HG02840 (cell line): Measurements from ENCODE around the gene OSBP2.

Experiments
- ATAC-seq: cut with Tn5 transposase; IDR thresholded peaks from one replicate; pipeline ENCODE4 v1.9.1; 2021; ENCODE audit warnings: mild to moderate bottlenecking, moderate library complexity, moderate number of reproducible peaks; ENCODE audit not compliant: unreplicated experiment, low FRiP score

OSBP2 gene

DNA sequence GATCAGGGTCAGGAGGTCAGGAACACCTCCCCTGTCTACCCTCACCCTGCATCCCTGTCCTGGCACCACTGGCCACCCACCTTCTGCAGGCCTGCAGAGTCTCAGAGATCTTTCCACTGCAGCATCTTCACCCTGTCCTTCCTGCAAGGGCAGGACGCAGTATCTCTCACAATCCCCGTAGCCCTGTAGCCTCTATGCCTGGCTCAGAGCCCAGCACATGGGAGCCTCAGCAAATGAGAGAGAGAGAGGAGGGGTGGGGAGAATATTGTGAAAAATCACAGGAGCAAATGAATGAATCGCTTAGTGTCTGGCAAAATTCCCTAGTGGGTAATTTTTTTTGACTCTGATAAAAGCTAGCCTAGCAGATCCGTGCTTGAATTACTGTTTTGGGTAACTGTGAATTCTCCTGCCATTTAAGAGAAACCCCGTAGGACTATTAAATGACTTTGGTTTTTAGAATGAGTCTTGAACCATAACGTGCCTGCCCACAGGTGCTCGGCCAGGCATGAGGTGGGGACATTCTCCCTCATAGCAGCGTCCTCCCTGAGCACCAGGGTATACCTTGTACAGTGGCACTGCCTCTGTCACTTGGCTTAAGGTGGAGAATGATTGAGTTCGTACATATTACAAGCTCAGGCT is 182.4 kb downstream of the OSBP2 start:
- ATAC-seq, result no peak

DNA sequence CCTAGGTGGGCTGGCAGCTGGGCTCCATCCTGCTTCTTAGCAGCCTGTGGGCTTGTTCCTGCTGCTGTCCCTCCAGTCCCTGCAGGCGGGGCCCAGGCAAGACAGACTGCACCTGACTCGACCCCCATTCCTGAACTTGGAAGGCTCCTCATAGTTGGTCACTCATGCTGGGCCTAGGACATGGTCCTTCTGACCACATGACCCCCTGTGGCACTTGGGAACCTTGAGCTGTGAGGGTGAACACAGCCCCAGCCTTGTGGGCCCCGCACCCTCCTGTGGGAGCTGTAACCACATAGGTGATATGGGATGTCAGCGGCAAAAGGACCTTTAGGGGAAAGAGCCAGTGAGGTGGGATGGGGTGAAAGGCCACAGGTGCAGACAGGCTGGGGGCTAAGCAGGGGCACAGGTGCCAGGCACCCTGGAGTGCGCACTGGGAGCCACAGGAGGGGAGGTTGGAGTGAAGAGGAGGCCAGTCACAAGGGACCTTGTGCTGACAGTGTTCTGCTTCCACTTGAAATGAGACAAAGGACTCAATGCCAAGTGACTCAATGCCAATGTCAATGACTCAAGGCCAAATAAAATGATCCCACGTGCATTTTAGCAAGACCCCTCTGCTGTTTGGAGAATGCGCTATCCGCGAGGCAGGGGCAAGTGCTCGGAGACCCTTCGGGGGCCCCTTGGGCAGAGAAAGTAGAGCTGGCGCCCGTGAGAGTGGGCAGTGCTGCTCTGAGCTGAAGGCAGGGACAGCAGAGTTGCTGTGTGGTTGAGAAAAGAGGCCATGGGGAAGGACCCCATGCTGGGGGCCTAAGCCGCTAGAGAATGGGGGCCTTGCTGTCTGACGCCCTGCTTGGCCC is 183.2 kb downstream of the OSBP2 start:
- no peak for ATAC-seq

DNA sequence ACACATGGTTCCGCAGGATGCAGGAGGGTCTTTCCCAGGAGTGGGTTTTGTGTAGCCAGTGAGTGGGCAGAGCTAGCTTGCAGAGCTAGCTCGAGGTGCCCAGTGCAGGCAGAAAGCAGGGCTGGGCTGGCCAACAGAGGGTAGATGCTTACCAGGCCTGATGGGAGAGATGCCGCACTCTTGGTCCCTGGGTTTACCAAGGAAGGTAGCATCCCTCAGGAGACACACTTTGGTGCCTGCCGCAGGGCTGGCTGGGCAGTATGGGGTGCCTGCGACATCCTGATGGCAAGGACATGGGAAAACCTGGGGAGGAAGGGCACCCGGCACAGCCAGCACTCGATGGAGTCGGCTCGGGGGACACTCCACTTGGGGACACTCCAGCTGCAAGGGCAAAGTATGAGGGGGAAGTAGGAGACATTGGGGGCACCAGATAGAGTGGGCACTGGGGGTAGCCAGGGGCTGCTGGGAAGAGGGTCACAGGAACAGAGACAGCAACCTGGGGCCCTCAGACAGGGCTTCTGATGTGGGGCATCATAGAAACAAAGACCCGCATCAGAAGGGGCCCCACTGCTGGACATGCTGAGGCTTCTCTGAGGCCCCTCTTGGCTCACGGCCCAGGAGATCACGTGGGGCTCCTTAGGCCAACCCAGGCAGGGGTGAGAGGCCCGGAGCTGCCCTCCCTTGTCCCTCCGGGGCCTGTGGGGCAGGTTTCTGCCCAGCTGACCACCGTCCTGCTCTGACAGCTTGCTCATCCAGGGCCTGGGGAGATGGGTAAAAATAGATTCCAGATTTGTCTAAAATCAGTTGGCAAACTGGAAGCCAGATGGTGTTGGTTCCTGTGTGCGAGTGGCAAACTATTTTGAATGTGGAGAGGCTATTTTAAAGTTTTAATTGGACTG is 184.1 kb downstream of the OSBP2 start:
- no peak for ATAC-seq

DNA sequence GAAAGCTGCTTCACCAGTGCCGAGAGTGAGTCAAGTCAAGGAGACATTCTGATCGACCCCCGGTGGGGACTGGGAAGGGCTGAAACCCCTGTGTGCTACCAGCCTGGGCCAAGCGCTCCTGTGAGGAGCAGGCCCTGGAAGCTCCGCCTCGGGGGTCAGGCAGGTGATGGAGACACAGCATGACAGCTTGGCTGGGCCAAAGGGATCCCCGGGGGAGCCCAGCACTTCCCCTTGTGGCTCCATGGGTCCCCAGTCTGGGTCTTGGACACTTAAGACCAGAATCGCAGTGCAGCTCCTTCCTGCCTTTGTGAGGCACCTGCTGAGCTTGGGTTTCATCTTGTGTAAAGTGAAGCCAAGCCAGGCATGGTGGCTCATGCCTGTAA is 184.7 kb downstream of the OSBP2 start:
- ATAC-seq, result no peak

DNA sequence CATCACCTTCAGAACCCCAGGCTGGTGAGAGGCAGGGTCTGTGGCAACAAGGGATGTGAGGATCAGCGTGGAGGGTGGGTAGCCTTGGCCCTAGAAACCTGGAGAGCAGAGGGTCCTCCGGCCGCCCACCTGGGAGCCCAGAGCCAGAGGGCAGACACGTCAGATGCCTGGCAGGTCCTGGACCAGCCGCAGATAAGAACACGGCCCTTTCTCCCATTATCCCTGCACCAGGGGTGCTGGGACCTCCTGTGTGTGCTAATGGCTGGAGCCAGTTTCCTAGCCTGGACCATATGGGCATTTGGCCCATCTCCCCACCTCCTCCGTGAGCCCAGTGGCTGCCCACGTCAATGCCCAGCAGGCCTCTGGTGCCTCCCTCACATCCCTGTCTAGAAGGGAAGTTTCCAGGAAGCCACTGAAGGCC is 185.5 kb downstream of the OSBP2 start:
- ATAC-seq, result no peak

DNA sequence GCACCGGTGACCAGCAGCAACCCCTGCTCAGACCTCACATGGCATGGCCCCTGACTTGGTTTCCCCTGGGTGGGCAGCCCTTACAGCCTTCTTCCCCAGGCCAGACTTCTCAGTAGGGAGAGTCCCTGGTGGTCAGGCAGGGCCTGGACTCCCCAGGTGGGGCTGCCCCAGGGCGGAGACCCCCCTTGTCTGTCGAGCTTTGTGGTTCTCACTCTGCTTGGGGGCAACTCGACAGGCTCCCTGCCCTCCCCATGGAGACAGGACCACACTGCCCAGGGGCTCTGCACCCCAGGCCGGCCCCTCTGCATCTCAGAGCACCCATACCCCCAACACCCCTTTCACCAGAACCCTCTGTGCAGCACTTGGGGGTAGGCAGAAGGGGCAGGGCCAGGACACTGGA is 186.2 kb downstream of the OSBP2 start:
- no peak for ATAC-seq

DNA sequence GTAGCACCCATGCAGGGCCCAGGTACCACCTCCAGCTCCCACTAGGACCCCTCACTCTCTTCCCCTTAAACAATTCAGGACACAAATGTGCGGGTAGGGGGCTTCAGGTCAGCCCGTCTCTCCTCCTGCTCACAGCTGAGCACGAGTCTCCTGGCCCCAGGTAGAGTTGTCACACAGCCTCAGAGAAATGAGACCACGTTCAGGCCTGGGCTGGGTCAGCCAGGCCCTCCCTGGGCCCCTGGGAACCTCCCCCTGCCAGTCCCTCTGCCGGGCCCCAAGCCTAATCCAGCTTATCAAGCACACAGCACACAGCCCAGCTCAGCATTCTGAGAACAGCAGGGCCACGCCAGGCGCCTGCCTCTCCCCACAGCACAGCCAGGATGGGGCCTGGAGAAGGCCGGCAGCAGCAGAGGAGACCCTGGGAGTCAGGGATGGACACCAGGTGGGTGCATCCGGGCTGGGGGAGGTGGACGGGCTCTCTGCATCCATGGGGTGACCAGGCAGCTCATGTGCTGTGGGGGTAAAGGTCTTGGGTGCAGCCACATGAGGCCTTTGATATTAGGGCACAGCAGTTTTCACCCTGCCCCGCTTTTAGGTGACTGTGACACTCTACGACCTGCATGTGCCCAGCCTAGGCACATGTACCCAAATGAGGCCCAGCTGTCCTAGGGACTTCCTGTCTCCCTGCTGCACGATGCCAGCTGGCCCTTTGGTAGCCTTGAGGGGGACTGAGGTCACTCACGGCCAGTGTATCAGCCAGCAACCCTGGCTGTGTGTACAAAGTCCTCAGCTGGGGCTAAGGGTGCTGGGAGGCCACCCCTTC is 186.9 kb downstream of the OSBP2 start:
- ATAC-seq, result no peak

DNA sequence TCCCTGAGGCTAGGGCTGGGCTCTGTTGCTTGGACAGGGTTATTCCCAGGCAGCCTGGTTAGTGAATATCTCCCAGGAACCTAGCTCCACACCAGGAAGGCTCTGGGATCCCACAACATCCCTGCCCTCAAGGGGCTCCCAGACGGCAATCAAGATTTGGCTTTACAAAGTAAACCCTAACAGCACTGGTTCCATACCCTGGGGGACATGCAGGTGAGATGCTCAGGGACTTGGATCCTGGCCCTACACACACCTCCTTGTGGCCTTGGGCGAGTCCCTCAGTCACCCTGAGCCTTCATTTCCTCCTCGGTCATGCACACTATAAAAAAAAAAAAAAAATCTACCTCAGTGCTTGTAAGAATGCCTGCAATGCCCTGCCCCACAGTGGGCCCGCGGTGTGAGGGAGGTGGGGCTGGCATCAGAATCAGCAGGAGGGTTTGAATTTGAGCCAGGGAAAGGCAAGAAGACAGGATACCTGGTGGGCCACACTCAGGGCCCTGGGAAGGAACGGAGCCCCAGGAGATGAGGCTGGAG is 187.6 kb downstream of the OSBP2 start:
- no peak for ATAC-seq

DNA sequence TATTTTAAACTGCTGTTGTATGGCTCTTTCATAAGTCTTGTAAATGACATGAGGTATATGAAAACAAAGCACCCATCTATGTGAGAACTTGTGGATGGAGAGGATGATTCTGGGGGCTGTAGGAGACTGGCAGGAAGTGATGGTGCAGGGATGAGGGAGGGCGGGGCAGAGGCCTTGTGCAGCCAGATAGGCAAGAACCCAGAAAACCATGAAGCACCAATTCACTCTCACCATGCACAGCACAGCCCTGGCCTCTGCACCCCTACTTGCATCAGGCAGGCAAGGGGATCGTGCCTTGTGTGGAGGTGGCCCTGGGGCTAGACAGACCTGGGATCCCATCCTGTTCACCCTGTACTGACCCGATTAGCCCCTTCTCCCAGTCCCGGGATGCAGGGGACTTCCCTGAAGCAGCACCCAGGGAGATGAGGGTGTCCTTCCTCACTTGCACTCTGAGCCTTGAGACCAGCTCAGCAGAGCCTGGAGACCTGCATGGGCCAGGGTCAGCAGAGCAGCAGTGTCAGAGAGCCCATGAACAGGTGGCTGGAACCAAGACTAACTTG is 188.4 kb downstream of the OSBP2 start:
- no peak for ATAC-seq

DNA sequence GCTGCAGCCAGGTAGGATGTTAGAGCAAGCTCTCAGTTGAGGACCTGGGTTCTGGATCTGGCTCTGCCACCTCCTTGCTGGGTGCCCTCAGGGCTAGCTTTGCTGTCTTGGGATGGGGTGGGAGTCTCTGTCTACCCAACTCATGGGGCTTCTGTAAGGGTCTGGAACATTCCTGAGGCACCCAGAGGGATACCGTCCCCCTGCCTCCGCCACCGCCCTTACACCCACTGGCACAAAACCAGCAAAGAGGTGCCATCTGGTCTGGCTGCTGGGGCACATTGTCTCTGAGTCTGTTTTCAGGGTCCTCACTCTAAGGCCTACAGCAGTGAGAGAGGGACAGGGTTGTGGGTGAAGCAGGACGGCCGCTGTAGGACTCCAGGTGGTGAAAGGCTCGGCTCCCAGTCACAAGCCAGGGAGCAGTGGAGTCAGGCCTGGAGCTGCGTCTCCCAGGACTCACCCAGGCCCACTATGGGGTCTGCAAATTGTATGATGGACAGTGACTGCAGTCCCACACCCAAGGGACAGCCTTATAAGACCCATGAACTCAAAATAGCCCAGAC is 189.0 kb downstream of the OSBP2 start:
- ATAC-seq, result no peak

DNA sequence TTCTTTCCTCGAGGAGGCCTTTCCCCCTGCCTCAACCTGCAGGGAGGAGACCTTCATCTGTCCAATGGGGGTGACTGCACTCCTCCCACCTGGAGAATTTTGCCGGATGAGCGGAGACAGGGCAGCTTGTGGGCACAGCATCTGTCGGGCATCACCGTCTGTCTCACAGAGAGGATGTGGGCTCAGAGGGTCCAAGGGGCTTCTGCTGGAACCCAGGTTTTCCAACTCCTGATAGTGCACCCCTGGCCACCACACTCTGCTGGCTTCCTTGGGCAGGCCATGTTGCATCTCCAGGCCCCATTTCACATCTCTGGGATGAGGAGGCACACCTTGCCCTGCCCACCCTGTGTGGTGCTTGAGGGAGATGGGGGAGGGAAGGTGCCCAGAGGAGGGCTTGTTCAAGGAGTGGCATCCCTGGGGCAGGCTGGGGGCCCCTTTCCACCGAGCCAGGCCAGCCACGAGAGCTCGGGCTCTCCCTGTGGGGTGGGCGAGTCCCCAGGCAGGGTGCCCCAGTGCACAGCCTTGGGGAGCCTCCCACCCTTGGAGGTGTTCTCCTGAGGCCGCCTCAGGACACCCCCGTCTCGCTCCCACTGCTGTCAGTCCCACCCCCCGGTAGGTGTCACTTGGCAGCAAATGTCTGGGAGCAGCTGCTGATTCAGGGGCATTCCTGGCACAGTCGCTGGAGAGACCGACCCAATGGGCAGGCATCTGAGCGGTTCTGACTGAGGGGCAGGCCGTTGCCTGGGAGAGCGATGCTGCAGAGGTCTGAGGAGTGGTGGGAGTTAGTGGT is 189.7 kb downstream of the OSBP2 start:
- ATAC-seq, result no peak

DNA sequence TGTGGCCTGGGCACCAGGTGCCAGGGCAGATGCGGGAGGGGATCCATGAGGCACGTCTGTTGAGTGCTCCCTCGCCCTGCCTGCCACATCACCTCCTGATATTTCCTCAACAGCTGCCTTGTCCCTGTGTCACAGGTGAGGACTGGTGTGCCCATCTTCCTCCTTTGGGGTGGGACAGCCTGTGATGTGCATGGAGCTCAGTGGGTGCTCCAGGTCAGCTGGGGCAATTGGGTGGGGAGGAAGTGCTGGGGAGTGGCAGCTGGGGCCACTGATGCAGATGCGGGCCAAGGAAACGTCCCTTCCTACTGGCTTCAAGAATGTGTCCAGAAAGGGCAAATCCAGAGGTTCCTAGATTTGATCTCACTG is 190.3 kb downstream of the OSBP2 start:
- ATAC-seq, result no peak

DNA sequence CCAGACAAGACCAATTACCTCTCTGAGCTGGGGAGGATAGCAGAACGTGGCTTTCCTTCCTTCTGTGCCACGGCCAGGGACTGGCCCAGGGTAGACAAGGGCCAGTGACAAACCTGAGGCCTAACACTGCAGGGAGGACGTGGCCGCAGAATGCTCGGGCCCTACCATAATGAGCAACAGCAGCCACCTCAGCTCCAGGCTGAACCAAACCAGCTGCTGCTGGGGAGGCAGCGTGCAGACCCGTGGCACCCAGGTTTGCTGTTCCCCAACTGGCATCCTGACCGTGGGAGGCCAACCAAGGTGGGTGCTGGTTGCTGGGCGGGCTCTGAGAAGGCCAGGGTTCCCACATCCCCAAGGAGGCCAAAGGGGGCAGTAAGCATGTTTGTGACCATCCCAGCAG is 190.9 kb downstream of the OSBP2 start:
- no peak for ATAC-seq

DNA sequence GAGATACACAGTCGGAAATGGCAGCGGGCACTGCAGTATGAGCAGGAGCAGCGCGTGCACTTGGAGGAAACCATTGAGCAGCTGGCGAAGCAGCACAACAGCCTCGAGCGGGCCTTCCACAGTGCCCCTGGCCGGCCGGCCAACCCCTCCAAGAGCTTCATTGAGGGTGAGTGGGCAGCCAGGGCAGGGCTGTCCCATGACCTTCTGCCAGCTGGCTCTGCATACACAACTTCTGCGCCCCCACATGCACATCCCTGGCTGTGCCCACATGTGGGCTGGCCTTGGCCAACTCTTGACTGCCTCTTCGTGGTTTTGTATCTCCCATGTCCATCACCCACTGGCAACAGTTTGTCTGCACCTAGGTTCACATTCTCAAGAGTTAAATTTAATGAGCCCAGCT is 192.8 kb downstream of the OSBP2 start:
- ATAC-seq, result no peak

DNA sequence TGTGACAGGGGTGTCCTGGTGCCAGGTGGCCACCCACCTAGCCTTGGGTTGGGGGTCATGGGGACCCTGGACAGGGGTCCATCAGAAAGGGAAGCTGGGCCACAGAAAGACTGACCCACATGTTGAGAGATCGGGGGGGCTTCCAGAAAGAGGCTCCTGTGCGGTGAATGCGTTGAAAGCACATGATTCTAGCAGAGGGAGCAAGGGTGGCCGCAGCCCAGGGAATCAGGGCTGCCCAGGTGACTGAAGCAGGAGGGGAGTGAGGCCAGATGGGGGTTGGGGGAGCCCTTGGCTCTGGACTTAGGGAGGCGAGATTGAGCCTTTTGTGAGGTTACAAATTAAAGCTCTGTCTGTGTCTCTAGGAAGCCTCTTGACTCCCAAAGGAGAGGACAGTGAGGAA is 193.2 kb downstream of the OSBP2 start:
- ATAC-seq, result no peak

DNA sequence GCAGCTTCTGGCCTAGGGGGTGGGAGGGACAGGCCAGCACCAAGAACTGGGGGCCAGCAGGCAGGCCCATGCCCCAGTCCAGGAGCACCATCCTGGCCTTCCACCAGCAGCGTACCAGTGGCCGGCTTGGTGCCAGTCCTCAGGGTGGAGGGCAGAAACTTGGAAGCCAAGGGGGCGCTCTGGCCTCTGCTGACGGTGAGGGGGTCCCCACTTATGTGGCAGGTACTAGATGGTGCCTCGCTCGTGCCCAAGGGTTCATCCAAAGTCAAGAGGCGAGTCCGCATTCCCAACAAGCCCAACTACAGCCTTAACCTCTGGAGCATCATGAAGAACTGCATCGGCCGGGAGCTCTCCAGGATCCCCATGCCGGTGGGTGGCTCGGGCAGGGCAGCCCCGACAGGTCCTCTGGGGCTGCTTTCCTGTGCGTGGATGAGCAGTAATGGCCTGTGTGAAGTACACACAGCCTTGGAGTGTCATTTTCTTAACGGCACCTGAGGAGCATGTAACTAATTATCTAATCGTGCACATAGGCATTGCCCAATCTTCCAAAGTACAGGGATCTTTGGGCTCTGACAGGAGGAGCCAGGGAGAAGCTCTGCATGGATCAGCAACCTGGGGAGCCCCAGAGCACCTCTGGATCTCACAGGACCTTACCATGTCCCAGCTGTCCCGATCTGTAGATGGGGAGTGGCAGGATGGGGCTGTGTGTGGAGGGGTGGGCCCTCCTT is 194.8 kb downstream of the OSBP2 start:
- no peak for ATAC-seq

DNA sequence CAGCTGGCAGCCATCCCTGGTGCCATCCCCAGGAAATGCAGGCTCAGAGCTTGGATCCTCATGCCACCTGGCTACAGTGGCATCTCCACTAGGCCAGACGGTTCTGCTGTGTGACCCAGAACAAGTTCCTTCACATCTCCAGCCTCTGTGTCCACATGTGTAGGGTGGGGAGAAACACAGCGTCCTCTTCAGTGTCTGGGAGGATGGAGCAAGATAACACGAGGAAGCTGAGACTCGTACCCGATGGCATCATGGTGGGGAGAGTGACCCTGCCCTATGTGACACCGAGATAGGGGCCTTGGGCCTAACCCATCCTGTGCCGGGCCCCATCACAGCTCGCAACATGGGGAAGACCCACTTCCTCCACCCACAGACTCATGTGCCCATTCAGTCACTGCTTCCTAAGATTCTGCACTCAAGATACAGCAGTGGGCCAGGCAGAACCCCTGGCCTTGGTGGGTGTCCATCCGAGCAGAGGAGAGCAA is 195.4 kb downstream of the OSBP2 start:
- ATAC-seq, result no peak
